ENCODE data around the gene DHRS11. TPM values are rescaled to one million over a fixed set of nuclear protein-coding genes. Genes with fewer than 3 reads are reported as not detected.

DHRS11 gene
- total RNA-seq, 3 donors from 2014 or later: 146 to 295 (median 162) TPM

DNA sequence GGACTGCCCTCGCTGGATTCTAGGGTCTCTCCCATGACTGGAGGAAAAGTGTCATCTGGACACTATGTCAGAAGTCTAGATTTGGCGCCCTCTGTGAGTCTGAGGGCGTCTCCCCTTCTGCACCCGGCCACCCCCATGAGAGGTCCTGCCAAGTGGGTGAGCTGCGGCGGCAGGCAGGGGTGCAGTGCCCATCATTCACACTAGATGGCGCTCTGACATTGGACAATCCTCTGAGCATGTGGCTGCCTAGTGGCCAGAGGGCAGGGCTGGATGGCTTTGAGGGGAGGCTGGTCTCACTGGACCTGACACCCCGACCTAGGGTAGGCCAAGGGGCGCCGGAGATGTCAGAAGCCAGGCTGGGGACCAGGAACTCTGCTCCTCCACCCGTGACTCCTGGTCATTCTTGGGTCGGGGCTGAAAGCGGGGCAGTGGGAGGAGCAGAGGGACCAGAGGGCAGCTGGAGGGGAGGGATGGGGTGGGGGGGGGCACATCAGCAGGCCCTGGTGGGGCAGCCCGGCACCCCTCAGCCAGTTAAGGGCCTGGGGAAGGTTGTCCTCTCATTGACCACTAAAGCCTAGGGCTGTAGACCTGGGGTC lies 37.7 kb downstream of the DHRS11 start:
- TF ChIP-seq, protein P1, sequence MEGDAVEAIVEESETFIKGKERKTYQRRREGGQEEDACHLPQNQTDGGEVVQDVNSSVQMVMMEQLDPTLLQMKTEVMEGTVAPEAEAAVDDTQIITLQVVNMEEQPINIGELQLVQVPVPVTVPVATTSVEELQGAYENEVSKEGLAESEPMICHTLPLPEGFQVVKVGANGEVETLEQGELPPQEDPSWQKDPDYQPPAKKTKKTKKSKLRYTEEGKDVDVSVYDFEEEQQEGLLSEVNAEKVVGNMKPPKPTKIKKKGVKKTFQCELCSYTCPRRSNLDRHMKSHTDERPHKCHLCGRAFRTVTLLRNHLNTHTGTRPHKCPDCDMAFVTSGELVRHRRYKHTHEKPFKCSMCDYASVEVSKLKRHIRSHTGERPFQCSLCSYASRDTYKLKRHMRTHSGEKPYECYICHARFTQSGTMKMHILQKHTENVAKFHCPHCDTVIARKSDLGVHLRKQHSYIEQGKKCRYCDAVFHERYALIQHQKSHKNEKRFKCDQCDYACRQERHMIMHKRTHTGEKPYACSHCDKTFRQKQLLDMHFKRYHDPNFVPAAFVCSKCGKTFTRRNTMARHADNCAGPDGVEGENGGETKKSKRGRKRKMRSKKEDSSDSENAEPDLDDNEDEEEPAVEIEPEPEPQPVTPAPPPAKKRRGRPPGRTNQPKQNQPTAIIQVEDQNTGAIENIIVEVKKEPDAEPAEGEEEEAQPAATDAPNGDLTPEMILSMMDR (IDR thresholded peaks at IDR 0.05): peak; percentile 98
- H3K36me3 ChIP-seq (ENCODE audit: low read depth): no peaks in the 10 kb centered on the region
- intact Hi-C loops (cut with DNase I, micrococcal nuclease): loop anchor here in 1 of 2 donors (10.0 kb wide), 1 partner anchor 425 kb away; no protein-coding TSS in a partner anchor
- H3K9me3 ChIP-seq: no peaks in the 10 kb centered on the region
- H3K4me1 ChIP-seq (ENCODE audit: low read depth): no peaks in the 10 kb centered on the region
- H3K4me3 ChIP-seq: no peak overlapping the region
- ATAC-seq (peak; percentile 96), DNase-seq (peak; percentile 67 to 89 (median 84))

DNA sequence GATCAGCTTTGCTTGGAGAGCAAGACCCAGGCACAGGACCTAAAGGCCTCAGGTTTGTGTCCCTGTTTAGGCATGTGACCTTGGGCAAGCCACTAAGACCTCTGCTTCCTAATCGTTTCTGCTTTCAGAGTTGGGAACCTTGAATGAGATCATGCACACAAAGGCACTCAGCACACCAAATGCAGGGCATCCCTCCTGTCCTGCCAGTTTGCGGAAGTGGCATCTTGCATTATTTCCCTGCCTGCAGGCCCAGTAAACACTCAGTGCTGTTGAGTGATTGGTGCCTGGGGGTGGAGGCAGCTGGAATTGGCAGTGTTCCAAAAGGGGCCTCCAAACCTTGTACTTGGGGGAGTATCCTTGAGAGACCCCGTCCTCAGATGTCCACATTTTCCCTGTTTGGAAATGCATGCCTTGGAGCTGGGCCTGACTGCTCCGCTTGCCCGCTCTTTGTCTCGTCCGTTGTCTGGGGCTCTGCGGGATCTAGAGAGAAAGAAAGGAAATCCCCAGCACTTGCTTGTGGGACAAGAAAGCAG lies 38.4 kb downstream of the DHRS11 start:
- TF ChIP-seq, protein P1 (IDR thresholded peaks at IDR 0.05): no peak
- ATAC-seq (no peak), DNase-seq (no peak)
- Histone ChIP-seq H3K4me1 (ENCODE audit: low read depth) (no peaks in the 10 kb centered on the region), H3K9me3 (no peaks in the 10 kb centered on the region), H3K36me3 (ENCODE audit: low read depth) (no peaks in the 10 kb centered on the region), H3K4me3 (no peak overlapping the region)
- intact Hi-C loops (cut with DNase I, micrococcal nuclease): loop anchor here in 1 of 2 donors (10.0 kb wide), 1 partner anchor 425 kb away; no protein-coding TSS in a partner anchor

DNA sequence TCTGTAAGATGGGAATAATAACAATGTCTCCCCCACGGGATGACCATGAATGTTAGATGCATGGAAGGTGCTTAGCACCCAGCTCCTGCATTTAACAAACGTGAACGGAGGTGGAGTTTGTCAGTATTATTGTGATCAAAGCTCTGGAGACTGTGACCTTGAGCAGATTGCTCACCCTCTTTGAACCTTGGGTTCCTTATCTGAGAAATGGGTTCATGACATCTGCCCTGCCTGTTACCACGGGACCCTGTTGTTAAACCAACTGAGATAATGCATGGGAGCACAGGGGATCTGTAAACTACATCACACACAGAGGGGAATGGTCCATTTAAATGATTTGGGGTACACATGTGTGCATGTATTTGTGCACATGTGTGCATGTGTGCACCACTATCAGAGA lies 39.3 kb downstream of the DHRS11 start:
- no peak for ATAC-seq
- no peaks in the 10 kb centered on the region for H3K36me3 ChIP-seq (ENCODE audit: low read depth)
- H3K4me1 ChIP-seq (ENCODE audit: low read depth): no peaks in the 10 kb centered on the region
- TF ChIP-seq, protein P1 (IDR thresholded peaks at IDR 0.05): no peak
- no peak for DNase-seq
- intact Hi-C loops (cut with DNase I, micrococcal nuclease): no loop called here
- H3K9me3 ChIP-seq: no peaks in the 10 kb centered on the region
- no peak overlapping the region for H3K4me3 ChIP-seq

DNA sequence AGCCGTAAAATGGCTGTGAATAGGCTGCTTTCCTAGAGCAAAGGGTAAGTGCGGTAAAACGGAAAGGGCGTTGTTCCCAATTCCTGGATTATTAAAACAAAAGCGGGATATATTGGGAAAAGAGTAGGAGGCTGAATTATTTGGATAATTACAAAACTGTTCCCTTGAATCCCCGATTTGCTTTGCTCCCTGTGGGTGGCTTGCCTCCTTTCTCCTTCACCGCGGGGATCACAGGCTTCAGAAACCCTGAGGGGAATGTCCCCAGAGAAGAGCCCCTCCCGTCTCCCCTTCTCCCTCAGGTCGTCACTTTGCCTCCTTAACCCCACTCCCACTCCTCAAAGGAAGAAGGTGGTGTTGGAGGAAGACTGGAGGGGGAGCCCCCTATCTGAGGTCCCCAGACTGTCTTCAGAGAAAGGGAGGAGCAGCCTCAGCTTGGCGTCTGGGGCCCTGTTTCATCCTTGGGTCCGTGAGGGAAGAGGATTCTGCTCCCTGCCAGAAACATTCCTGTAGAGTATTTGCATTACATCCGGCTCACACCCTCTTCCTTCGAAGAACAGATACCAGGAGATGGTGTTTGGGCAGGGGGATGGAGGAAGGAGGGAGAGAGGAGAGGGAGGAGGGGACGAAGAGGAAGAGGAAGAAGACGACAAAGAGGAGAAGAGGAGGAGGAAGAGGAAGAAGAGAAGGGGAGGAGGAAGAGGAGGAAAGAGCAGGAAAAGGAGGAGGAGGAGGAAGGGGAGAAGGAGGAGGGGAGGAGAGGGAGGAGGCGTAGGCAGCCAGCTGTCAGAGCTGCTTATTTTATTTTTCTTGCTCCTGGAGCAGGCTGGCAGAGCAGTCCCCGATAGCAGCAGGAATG lies 41.5 kb downstream of the DHRS11 start:
- no peaks in the 10 kb centered on the region for H3K9me3 ChIP-seq
- DNase-seq: no peak
- intact Hi-C loops (cut with DNase I, micrococcal nuclease): no loop called here

DNA sequence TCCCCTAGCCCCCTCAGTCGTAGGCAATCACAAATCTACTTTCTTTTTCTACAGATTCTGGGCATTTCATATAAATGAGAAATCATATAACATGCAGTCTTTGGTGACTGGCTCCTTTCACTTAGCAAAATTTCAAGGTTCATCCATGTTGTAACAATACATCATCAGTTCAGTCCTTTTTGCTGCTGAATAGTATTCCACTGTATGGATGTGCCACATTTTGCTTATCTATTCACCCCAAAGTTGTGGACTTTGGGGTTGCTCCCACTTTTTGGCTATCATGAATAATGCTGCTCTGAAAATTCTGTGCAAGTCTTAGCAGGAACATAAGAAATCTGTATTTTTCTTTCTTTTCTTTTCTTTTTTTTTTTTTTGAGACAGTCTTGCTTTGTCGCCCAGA lies 48.7 kb downstream of the DHRS11 start:
- TF ChIP-seq, protein P1 (IDR thresholded peaks at IDR 0.05): no peak
- Histone ChIP-seq H3K4me1 (ENCODE audit: low read depth) (peaks cover 16% of the 10 kb centered on the region), H3K4me3 (no peak overlapping the region), H3K9me3 (no peaks in the 10 kb centered on the region), H3K36me3 (ENCODE audit: low read depth) (no peaks in the 10 kb centered on the region)
- no peak for DNase-seq
- intact Hi-C loops (cut with DNase I, micrococcal nuclease): no loop called here
- ATAC-seq: no peak

More for the DNA sequence above, 41.5 kb downstream of the DHRS11 start:
- ATAC-seq: no peak
- TF ChIP-seq, protein P1 (IDR thresholded peaks at IDR 0.05): no peak
- Histone ChIP-seq H3K4me3 (no peak overlapping the region), H3K36me3 (ENCODE audit: low read depth) (no peaks in the 10 kb centered on the region), H3K4me1 (ENCODE audit: low read depth) (no peaks in the 10 kb centered on the region)
